Neural cell (in vitro differentiated cells): ENCODE results near the gene ITGB1BP1. TPM values are rescaled to one million over a fixed set of nuclear protein-coding genes. Genes with fewer than 3 reads are reported as not detected.

Source experiments
- H2AFZ ChIP-seq: fragments of 200-600, 300-800 bp; sonication (generic), shearing (Covaris generic); 2 replicates; pipeline ENCODE4 v1.6.0; 2014; ENCODE audit warnings: low read depth, mild to moderate bottlenecking, antibody characterized with exemption, low read length, moderate library complexity
- H3F3A ChIP-seq: fragments of 200-600 bp; shearing (Covaris generic); 2 replicates; pipeline ENCODE4 v1.6.1; 2016; ENCODE audit warnings: mild to moderate bottlenecking, moderate library complexity, mixed read lengths, antibody characterized with exemption, low read length; ENCODE audit not compliant: insufficient read depth, poor library complexity, severe bottlenecking
- H3K27ac ChIP-seq: fragments of 200-600, 300-800 bp; sonication (generic), shearing (Covaris generic); 2 replicates; pipeline ENCODE4 v1.5.1; 2014; ENCODE audit warnings: mild to moderate bottlenecking, low read length, moderate library complexity
- H3K27me3 ChIP-seq: fragments of 300-800, 200-600 bp; sonication (generic), shearing (Covaris generic); 2 replicates; pipeline ENCODE4 v1.6.0; 2014; ENCODE audit warnings: mild to moderate bottlenecking, low read depth, low read length, moderate library complexity; ENCODE audit not compliant: insufficient read depth
- H3K36me3 ChIP-seq: fragments of 300-800, 200-600 bp; sonication (generic), shearing (Covaris generic); 2 replicates; pipeline ENCODE4 v1.5.1; 2014; ENCODE audit warnings: mild to moderate bottlenecking, antibody characterized with exemption, low read length, moderate library complexity; ENCODE audit not compliant: insufficient read depth
- H3K4me2 ChIP-seq: fragments of 300-800, 200-600 bp; sonication (generic), shearing (Covaris generic); 2 replicates; pipeline ENCODE4 v1.6.0; 2014; ENCODE audit warnings: mild to moderate bottlenecking, low read length
- H3K4me3 ChIP-seq: fragments of 300-800, 200-600 bp; sonication (generic), shearing (Covaris generic); 2 replicates; pipeline ENCODE4 v1.5.1; 2014; ENCODE audit warnings: mild to moderate bottlenecking, low read length, moderate library complexity
- H3K79me2 ChIP-seq: fragments of 200-600 bp; shearing (Covaris generic); replicated peaks from 2 replicates; pipeline ENCODE4 v1.6.0; 2014; ENCODE audit warnings: mild to moderate bottlenecking, low read length, moderate library complexity; ENCODE audit not compliant: insufficient read depth
- H3K9ac ChIP-seq: fragments of 300-800, 200-600 bp; sonication (generic), shearing (Covaris generic); 2 replicates; pipeline ENCODE4 v1.6.1; 2016; ENCODE audit warnings: mild to moderate bottlenecking, low read length, mixed read lengths
- H3K9me2 ChIP-seq: fragments of 200-600 bp; shearing (Covaris generic); 2 replicates; pipeline ENCODE4 v1.6.1; 2016; ENCODE audit warnings: mild to moderate bottlenecking, low read length, mixed read lengths; ENCODE audit not compliant: insufficient read depth
- H3K9me3 ChIP-seq: fragments of 200-600, 300-800 bp; sonication (generic), shearing (Covaris generic); 2 replicates; pipeline ENCODE4 v1.6.1; 2016; ENCODE audit warnings: mild to moderate bottlenecking, mixed run types, low read length, moderate library complexity, mixed read lengths
- H4K20me1 ChIP-seq: fragments of 200-600 bp; shearing (Covaris generic); 2 replicates; pipeline ENCODE4 v1.6.1; 2016; ENCODE audit warnings: mild to moderate bottlenecking, mixed run types; ENCODE audit not compliant: insufficient read depth
- CTCF ChIP-seq: fragments of 450-650 bp; IDR thresholded peaks from 2 replicates; pipeline ENCODE4 v1.5.1; 2014; ENCODE audit warnings: antibody characterized with exemption, mild to moderate bottlenecking, moderate library complexity; ENCODE audit not compliant: poor library complexity, severe bottlenecking
- EZH2 ChIP-seq: fragments of 200-600, 300-800 bp; shearing (Covaris generic), sonication (generic); IDR thresholded peaks from 2 replicates; pipeline ENCODE4 v1.6.1; 2014; ENCODE audit warnings: antibody characterized with exemption, low read length, borderline replicate concordance, mild to moderate bottlenecking; ENCODE audit not compliant: insufficient read depth, poor library complexity, severe bottlenecking
- MXI1 ChIP-seq: fragments of 450-650 bp; conservative IDR thresholded peaks from 2 replicates; pipeline ENCODE4 v1.6.1; 2014; ENCODE audit warnings: antibody characterized with exemption, mild to moderate bottlenecking; ENCODE audit not compliant: poor library complexity, severe bottlenecking
- POLR2AphosphoS5 ChIP-seq: IDR thresholded peaks from 2 replicates; pipeline ENCODE4 v1.6.1; 2012
- RAD21 ChIP-seq: fragments of 450-650 bp; conservative IDR thresholded peaks from 2 replicates; pipeline ENCODE4 v1.6.1; 2014; ENCODE audit warnings: antibody characterized with exemption, mild to moderate bottlenecking, moderate library complexity
- REST ChIP-seq: IDR thresholded peaks from 2 replicates; pipeline ENCODE4 v1.6.1; 2012; ENCODE audit warnings: borderline replicate concordance
- SMC3 ChIP-seq: fragments of 450-650 bp; conservative IDR thresholded peaks from 2 replicates; pipeline ENCODE4 v1.6.1; 2014; ENCODE audit warnings: antibody characterized with exemption, mild to moderate bottlenecking, moderate library complexity; ENCODE audit not compliant: poor library complexity
- TAF1 ChIP-seq: IDR thresholded peaks from 2 replicates; pipeline ENCODE4 v1.6.1; 2012; ENCODE audit warnings: low read depth
- polyA plus RNA-seq: library from polyadenylated mRNA; depleted of rRNA; stranded (reverse); fragments of >200 nt; gene quantifications from 2 replicates; pipeline ENCODE4 v1.2.3, GENCODE V29; 2014

Gene ITGB1BP1
- polyA plus RNA-seq, 1 donor from 2014 or later: 98.0 TPM

DNA sequence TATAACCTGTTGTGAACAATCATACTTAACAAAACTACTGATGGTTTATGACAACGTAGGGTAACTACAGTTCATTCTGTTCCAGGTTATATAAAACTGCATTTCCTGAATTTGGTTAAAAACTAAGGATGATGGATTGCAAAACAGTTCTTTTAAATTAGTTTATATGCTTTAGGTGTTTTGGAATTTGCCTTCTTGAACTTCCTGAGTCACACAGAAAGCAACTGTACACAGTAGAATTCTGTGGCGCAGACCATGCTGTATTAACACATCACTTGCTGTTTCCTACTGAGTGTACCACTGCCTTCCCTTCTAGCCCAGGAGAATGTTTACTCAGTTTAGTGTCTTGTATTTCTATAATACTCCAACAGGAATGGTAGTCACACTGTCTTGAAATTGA is 19.4 kb downstream of the ITGB1BP1 start:
- Histone ChIP-seq H3F3A (no peaks in the 10 kb centered on the region), H2AFZ (no peak overlapping the region), H3K27me3 (no peaks in the 10 kb centered on the region), H3K79me2 (no peaks in the 10 kb centered on the region), H3K36me3 (peaks cover 5% of the 10 kb centered on the region), H3K4me2 (no peak overlapping the region), H3K9me2 (no peaks in the 10 kb centered on the region), H3K4me3 (no peak overlapping the region), H3K9ac (no peak overlapping the region), H4K20me1 (no peaks in the 10 kb centered on the region), H3K27ac (no peak overlapping the region), H3K9me3 (no peaks in the 10 kb centered on the region)
- TF ChIP-seq EZH2 (no peak), SMC3 (no peak)

- no peak overlapping the region for H3K4me3 ChIP-seq
- no peaks in the 10 kb centered on the region for H3K9me2 ChIP-seq
- no peaks in the 10 kb centered on the region for H3K9me3 ChIP-seq
- TF ChIP-seq REST (no peak), EZH2 (no peak), SMC3 (no peak), RAD21 (no peak), POLR2AphosphoS5 (no peak), CTCF (no peak), TAF1 (no peak), MXI1 (no peak)
- no peak overlapping the region for H3K27ac ChIP-seq
- H3F3A ChIP-seq: no peaks in the 10 kb centered on the region
- H3K4me2 ChIP-seq: no peak overlapping the region
- H2AFZ ChIP-seq: no peak overlapping the region
- H4K20me1 ChIP-seq: no peaks in the 10 kb centered on the region
- H3K9ac ChIP-seq: no peak overlapping the region
- H3K79me2 ChIP-seq: no peaks in the 10 kb centered on the region
- H3K36me3 ChIP-seq: peaks cover 5% of the 10 kb centered on the region
- no peaks in the 10 kb centered on the region for H3K27me3 ChIP-seq
Observed at GRCh38 chr2:9401646-9402371, 21.5 kb downstream of the ITGB1BP1 start.
